HEK293 (cell line): Measurements from ENCODE around the gene TWF2.

Experiments
- ATF2 ChIP-seq: fragments of 450-650 bp; formaldehyde crosslinking; IDR thresholded peaks from 2 replicates; pipeline ENCODE4 v1.5.1; 2016; ENCODE audit warnings: missing biosample characterization, missing genetic modification characterization, low read depth
- EGR2 ChIP-seq: fragments of 450-650 bp; formaldehyde crosslinking; IDR thresholded peaks from 2 replicates; pipeline ENCODE4 v1.5.1; 2016; ENCODE audit warnings: low read depth, missing biosample characterization, missing genetic modification characterization
- KLF8 ChIP-seq: fragments of 450-650 bp; formaldehyde crosslinking; IDR thresholded peaks from 2 replicates; pipeline ENCODE4 v1.5.1; 2016; ENCODE audit warnings: missing biosample characterization, missing genetic modification characterization
- ZBTB17 ChIP-seq: fragments of 450-650 bp; formaldehyde crosslinking; IDR thresholded peaks from 2 replicates; pipeline ENCODE4 v1.5.1; 2016; ENCODE audit warnings: missing biosample characterization, missing genetic modification characterization
- ZBTB20 ChIP-seq: fragments of 450-650 bp; formaldehyde crosslinking; IDR thresholded peaks from 2 replicates; pipeline ENCODE4 v1.5.1; 2016; ENCODE audit warnings: missing biosample characterization, missing genetic modification characterization
- ZBTB26 ChIP-seq: fragments of 450-650 bp; formaldehyde crosslinking; optimal IDR thresholded peaks from 2 replicates; pipeline ENCODE3; 2016; ENCODE audit warnings: missing biosample characterization, mild to moderate bottlenecking, missing genetic modification characterization
- ZBTB8A ChIP-seq: fragments of 450-650 bp; formaldehyde crosslinking; IDR thresholded peaks from 2 replicates; pipeline ENCODE4 v1.5.1; 2016; ENCODE audit warnings: missing biosample characterization, missing genetic modification characterization
- ZNF146 ChIP-seq: fragments of 450-650 bp; formaldehyde crosslinking; IDR thresholded peaks from 2 replicates; pipeline ENCODE4 v1.5.1; 2016; ENCODE audit warnings: missing biosample characterization, missing genetic modification characterization
- ZNF324 ChIP-seq: fragments of 450-650 bp; formaldehyde crosslinking; IDR thresholded peaks from 2 replicates; pipeline ENCODE4 v1.5.1; 2016; ENCODE audit warnings: missing biosample characterization, missing genetic modification characterization
- ZNF341 ChIP-seq: fragments of 450-650 bp; formaldehyde crosslinking; IDR thresholded peaks from 2 replicates; pipeline ENCODE4; 2016; ENCODE audit warnings: low read depth, missing biosample characterization, missing genetic modification characterization
- ZNF561 ChIP-seq: fragments of 450-650 bp; IDR thresholded peaks from 2 replicates; pipeline ENCODE4 v1.5.1; 2018; ENCODE audit warnings: missing biosample characterization, missing genetic modification characterization, borderline replicate concordance
- ZNF626 ChIP-seq: fragments of 450-650 bp; sonication (Bioruptor Pico); formaldehyde crosslinking; IDR thresholded peaks from 2 replicates; pipeline ENCODE4 v1.5.1; 2018; ENCODE audit warnings: missing biosample characterization, missing genetic modification characterization, inconsistent platforms
- ZNF629 ChIP-seq: fragments of 450-650 bp; formaldehyde crosslinking; IDR thresholded peaks from 2 replicates; pipeline ENCODE4 v1.5.1; 2017; ENCODE audit warnings: missing biosample characterization, missing genetic modification characterization
- ZSCAN18 ChIP-seq: fragments of 450-650 bp; formaldehyde crosslinking; IDR thresholded peaks from 2 replicates; pipeline ENCODE4 v1.5.1; 2016; ENCODE audit warnings: missing biosample characterization, missing genetic modification characterization
- ZXDB ChIP-seq: fragments of 450-650 bp; formaldehyde crosslinking; IDR thresholded peaks from 2 replicates; pipeline ENCODE4 v1.5.1; 2016; ENCODE audit warnings: missing biosample characterization, missing genetic modification characterization
- TF ChIP-seq, protein P1 (sequence below): fragments of 450-650 bp; formaldehyde crosslinking; conservative IDR thresholded peaks from 2 replicates; pipeline ENCODE4 v1.5.1; 2016; ENCODE audit warnings: low read depth, missing biosample characterization, missing genetic modification characterization
- TF ChIP-seq, protein P2 (sequence below): fragments of 450-650 bp; formaldehyde crosslinking; IDR thresholded peaks from 2 replicates; pipeline ENCODE4 v1.5.1; 2016; ENCODE audit warnings: missing biosample characterization, missing genetic modification characterization
- TF ChIP-seq, protein P3 (sequence below): fragments of 450-650 bp; formaldehyde crosslinking; IDR thresholded peaks from 2 replicates; pipeline ENCODE4 v1.5.1; 2016; ENCODE audit warnings: missing biosample characterization, missing genetic modification characterization

TWF2 gene

DNA sequence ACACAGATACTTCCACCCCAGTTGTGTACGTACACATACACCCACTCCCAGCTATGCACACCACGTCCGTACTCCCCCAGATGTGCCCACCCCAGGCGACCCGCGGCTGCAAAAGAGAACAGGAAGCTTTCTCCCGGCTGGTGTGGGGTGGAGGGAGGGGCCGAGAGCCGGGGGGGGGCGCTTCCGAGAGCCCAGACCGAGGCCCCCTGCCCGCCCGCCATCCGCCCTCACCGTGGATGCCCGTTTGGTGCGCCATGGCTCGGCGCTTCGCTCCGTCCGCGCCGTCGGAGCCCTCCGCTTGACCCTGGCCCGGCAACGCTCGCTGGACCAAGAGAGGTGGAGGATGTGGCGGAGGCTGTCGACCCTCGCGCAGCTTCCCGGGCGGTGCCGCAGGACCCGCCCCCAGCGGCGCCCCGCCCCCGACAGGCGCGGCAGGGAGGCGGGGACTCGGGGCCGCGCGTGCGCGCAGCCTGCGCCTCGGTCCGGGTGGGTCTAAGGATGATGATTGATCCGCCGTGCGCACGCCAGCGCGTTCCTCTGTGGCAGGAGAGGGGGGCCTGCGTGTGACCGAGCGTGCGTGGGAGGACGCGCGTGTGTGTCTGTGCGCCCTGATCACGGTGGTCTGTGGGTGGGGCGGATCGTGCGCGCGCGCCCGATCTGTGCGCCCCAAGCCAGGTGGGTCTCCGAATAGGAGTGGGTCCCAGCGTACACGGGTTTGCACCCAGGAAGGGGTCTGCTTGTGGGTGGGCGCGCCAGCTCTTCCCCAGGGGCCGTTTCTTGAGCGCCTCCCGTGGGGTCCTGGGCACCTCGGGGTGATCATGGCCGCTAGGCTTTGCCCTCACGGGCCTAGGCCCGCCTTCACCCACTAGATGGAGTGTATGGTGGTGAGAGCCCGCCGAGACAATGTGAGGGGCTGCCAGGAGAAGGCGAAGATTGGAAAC lies at the start of gene TWF2 (continued):
- no peak for TF ChIP-seq ATF2 (tag by site-specific recombination)
- TF ChIP-seq ZNF341, result peak; percentile 45; the same call in 1 of the 2 replicates
- peak; percentile 96 for TF ChIP-seq ZBTB26 (tag by site-specific recombination)
- TF ChIP-seq ZSCAN18, result no peak
- TF ChIP-seq EGR2 (tag by site-specific recombination), result peak; percentile 72
- TF ChIP-seq, protein P1, sequence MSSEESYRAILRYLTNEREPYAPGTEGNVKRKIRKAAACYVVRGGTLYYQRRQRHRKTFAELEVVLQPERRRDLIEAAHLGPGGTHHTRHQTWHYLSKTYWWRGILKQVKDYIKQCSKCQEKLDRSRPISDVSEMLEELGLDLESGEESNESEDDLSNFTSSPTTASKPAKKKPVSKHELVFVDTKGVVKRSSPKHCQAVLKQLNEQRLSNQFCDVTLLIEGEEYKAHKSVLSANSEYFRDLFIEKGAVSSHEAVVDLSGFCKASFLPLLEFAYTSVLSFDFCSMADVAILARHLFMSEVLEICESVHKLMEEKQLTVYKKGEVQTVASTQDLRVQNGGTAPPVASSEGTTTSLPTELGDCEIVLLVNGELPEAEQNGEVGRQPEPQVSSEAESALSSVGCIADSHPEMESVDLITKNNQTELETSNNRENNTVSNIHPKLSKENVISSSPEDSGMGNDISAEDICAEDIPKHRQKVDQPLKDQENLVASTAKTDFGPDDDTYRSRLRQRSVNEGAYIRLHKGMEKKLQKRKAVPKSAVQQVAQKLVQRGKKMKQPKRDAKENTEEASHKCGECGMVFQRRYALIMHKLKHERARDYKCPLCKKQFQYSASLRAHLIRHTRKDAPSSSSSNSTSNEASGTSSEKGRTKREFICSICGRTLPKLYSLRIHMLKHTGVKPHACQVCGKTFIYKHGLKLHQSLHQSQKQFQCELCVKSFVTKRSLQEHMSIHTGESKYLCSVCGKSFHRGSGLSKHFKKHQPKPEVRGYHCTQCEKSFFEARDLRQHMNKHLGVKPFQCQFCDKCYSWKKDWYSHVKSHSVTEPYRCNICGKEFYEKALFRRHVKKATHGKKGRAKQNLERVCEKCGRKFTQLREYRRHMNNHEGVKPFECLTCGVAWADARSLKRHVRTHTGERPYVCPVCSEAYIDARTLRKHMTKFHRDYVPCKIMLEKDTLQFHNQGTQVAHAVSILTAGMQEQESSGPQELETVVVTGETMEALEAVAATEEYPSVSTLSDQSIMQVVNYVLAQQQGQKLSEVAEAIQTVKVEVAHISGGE (tag by site-specific recombination), result 0 out of 2 replicates have a peak, but pooled peaks have one; percentile 20
- no peak for TF ChIP-seq ZNF561 (tag by site-specific recombination)
- peak; percentile 60; the same call in 1 of the 2 replicates for TF ChIP-seq KLF8 (tag by site-specific recombination)
- no peak for TF ChIP-seq ZBTB17 (tag by site-specific recombination)
- peak; percentile 48; the same call in 1 of the 2 replicates for TF ChIP-seq ZBTB8A (tag by site-specific recombination)
- no peak; the same call in 1 of the 2 replicates for TF ChIP-seq ZNF146
- TF ChIP-seq, protein P2, sequence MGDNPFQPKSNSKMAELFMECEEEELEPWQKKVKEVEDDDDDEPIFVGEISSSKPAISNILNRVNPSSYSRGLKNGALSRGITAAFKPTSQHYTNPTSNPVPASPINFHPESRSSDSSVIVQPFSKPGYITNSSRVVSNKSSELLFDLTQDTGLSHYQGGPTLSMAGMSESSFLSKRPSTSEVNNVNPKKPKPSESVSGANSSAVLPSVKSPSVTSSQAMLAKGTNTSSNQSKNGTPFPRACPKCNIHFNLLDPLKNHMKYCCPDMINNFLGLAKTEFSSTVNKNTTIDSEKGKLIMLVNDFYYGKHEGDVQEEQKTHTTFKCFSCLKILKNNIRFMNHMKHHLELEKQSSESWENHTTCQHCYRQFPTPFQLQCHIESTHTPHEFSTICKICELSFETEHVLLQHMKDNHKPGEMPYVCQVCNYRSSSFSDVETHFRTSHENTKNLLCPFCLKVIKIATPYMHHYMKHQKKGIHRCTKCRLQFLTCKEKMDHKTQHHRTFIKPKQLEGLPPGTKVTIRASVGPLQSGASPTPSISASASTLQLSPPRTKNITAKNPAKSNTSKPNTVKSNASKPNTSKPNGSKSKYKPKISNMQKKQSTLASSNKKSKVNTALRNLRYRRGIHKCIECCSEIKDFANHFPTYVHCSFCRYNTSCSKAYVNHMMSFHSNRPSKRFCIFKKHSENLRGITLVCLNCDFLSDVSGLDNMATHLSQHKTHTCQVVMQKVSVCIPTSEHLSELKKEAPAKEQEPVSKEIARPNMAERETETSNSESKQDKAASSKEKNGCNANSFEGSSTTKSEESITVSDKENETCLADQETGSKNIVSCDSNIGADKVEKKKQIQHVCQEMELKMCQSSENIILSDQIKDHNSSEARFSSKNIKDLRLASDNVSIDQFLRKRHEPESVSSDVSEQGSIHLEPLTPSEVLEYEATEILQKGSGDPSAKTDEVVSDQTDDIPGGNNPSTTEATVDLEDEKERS (tag by site-specific recombination), result no peak
- TF ChIP-seq, protein P3, sequence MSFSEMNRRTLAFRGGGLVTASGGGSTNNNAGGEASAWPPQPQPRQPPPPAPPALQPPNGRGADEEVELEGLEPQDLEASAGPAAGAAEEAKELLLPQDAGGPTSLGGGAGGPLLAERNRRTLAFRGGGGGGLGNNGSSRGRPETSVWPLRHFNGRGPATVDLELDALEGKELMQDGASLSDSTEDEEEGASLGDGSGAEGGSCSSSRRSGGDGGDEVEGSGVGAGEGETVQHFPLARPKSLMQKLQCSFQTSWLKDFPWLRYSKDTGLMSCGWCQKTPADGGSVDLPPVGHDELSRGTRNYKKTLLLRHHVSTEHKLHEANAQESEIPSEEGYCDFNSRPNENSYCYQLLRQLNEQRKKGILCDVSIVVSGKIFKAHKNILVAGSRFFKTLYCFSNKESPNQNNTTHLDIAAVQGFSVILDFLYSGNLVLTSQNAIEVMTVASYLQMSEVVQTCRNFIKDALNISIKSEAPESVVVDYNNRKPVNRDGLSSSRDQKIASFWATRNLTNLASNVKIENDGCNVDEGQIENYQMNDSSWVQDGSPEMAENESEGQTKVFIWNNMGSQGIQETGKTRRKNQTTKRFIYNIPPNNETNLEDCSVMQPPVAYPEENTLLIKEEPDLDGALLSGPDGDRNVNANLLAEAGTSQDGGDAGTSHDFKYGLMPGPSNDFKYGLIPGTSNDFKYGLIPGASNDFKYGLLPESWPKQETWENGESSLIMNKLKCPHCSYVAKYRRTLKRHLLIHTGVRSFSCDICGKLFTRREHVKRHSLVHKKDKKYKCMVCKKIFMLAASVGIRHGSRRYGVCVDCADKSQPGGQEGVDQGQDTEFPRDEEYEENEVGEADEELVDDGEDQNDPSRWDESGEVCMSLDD (tag by site-specific recombination), result peak; percentile 71; the same call in 1 of the 2 replicates
- 0 out of 2 replicates have a peak, but pooled peaks have one; percentile 51 for TF ChIP-seq ZNF324
- peak; percentile 70 for TF ChIP-seq ZXDB (tag by site-specific recombination)
- TF ChIP-seq ZNF626 (tag by site-specific recombination), result no peak
- TF ChIP-seq ZNF629 (tag by site-specific recombination), result no peak
- peak; percentile 98 for TF ChIP-seq ZBTB20 (tag by site-specific recombination)
